Measurements from ENCODE around the gene VEGFB. TPM values are rescaled to one million over a fixed set of nuclear protein-coding genes. Genes with fewer than 3 reads are reported as not detected.
A peak's percentile ranks its signal among the peaks of the same experiment; 100 is the strongest.

The VEGFB gene
- total RNA-seq, 1 donor from 2014 or later = 46.9 TPM

GRCh38 chr11:64246871-64247728, 12.7 kb downstream of the VEGFB start, which contains the start of gene PPP1R14B:
PPP1R14B (minus strand) TSS chr11:64246943; CDS start chr11:64246673, 270 bp downstream.
- DNase-seq (ENCODE audit: low spot score) = peak; percentile 91

- DNase-seq (ENCODE audit: low spot score) = no peak
Observed at GRCh38 chr11:64247729-64248531, 13.5 kb downstream of the VEGFB start.

GRCh38 chr11:64248578-64248977, 14.2 kb downstream of the VEGFB start:
- no peak for DNase-seq (ENCODE audit: low spot score)

DNA sequence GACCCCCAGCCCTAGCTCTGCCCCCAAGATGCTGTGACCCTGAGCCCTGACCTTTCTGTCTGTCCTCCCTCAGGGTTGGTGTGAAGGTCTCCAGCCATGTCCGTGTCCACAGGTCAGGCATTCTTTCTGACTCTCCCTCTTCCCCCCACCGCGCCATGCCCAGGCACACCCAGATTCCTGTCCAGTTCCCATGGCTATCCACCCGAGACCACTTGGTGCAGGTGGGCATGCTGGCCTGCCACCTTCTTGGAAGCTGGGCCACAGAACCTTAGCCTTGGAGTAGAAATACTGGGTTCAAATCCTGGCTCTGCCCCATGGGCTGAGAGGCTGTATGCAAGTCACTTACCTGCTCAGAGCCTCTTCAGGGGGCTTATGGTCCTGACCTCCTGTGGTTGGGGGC, 14.7 kb downstream of the VEGFB start:
- DNase-seq (ENCODE audit: low spot score) = no peak

- DNase-seq (ENCODE audit: low spot score) = no peak
Observed at GRCh38 chr11:64249563-64250414, 15.4 kb downstream of the VEGFB start.

DNA sequence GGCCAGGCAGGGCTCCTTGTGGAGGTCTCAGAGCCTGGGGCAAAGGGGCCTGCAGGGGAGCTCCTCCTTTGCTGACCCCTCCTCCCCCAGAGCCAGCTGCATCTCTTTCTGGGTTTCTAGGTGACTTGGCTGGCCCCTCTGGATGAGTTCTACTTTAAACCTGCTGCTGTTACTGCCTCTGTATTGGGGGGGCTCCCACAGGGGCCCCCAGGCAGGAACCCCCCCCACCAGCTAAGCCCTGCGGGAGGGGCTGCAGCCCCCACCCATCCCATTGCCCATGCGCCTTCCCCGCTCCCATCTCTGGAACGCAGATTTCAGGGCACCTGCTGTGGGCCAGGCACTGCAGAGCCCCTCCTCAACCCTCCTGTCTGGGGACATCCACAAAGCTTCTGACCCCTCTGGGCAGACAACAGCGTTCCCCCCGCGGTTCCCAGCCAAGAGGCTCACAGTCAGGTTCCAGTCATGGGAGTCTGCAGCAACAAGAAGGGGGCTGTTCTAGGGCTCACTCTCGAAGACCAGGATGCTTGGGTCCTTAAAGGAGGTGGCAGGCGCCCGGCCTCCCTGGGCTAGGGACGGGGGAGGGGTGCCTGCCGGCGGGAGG, 16.1 kb downstream of the VEGFB start:
- DNase-seq (ENCODE audit: low spot score) = no peak

GRCh38 chr11:64251016-64251752, 16.8 kb downstream of the VEGFB start, which contains the start of gene PLCB3:
PLCB3 (plus strand) TSS chr11:64251530; CDS start chr11:64251650, 120 bp downstream.
- peak; percentile 49 for DNase-seq (ENCODE audit: low spot score)

GRCh38 chr11:64251753-64252002, 17.3 kb downstream of the VEGFB start:
- no peak for DNase-seq (ENCODE audit: low spot score)

DNA sequence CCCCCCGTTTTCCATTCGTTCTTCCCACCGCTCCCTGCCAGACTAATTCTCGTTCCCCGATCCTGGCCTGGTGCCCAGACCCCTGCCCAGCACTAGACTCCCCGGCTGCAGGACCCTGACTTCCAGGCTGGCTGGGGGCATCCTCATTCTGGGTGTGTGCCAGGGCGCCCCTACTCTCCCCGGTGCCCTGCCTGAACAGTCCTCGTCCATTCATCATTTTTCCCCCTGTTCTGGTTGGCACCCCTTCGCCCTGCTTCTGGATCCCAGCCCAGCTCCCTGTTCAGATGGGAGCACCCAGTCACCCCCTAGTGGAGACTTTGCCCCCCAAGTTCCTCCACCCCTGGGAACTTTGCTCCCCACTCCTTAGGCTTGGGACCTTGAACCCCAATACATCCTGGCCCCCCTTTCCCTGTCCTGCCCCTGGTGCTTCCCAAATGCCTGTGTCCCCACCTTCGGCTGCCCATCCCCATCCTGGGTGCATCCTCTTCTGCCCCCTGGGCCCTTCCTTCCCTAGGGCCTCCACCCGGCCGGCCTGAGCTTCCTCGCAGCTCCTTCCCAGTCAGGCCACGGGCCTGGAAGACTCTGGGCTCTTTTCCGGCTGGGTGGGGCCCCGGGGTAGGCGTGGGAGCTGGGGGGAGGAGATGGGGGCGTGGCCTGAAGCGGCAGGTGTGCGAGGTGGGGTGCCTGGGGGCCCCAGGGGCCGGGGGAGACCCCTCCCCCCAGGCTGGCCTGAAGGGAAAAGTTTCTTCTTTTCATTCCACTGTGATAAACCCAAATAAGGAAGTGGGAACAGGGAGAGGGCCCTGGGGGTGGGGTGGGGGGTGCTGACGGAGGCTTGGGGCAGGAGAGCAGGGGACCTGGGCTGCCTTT, 17.9 kb downstream of the VEGFB start:
- DNase-seq (ENCODE audit: low spot score) = peak; percentile 44

GRCh38 chr11:64253043-64253442, 18.7 kb downstream of the VEGFB start:
- no peak for DNase-seq (ENCODE audit: low spot score)

- no peak for DNase-seq (ENCODE audit: low spot score)
Observed at GRCh38 chr11:64253481-64253880, 19.1 kb downstream of the VEGFB start.

DNA sequence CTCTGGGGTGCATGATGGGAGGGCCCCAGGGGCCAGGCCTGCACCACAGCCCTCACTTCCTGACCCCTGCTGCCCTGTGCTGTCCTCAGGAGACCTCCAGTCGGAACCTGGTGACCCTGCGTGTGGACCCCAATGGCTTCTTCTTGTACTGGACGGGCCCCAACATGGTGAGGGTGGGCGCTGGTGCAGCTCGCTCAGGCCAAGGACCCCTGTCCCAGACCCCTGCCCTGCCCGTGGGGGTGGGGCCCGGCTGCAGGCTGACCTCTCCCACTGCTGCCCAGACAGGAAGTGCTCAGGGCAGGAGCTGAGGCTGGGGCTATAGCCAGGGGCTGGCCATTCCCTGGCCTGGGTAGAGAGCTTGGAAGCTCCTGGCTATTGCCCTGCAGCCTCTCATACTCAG, 19.9 kb downstream of the VEGFB start:
- DNase-seq (ENCODE audit: low spot score) = no peak

- DNase-seq (ENCODE audit: low spot score) = no peak
Observed at GRCh38 chr11:64255135-64256128, 21.0 kb downstream of the VEGFB start.

DNA sequence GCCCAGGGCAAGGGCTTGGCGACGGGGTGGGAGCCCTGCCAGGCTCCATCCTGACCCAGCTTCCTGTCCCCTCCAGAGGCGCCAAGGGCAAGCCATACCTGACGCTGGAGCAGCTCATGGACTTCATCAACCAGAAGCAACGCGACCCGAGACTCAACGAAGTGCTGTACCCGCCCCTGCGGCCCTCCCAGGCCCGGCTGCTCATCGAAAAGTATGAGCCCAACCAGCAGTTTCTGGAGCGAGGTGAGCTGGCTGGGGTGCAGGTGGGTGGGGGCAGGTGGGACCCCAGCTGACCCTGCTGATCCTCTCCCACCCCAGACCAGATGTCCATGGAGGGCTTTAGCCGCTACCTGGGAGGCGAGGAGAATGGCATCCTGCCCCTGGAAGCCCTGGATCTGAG, 21.9 kb downstream of the VEGFB start:
- no peak for DNase-seq (ENCODE audit: low spot score)

DNA sequence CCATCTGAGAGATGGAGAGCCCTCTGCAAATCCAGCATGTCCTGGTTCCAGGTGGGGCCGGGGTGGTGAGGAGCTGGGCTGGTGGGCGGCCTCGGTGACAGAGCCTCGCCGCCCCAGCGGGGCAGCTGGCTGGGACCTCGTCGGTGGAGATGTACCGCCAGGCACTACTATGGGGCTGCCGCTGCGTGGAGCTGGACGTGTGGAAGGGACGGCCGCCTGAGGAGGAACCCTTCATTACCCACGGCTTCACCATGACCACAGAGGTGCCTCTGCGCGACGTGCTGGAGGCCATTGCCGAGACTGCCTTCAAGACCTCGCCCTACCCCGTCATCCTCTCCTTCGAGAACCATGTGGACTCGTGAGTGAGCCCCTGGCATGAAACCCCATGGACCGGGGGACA, 24.0 kb downstream of the VEGFB start:
- DNase-seq (ENCODE audit: low spot score) = no peak

DNA sequence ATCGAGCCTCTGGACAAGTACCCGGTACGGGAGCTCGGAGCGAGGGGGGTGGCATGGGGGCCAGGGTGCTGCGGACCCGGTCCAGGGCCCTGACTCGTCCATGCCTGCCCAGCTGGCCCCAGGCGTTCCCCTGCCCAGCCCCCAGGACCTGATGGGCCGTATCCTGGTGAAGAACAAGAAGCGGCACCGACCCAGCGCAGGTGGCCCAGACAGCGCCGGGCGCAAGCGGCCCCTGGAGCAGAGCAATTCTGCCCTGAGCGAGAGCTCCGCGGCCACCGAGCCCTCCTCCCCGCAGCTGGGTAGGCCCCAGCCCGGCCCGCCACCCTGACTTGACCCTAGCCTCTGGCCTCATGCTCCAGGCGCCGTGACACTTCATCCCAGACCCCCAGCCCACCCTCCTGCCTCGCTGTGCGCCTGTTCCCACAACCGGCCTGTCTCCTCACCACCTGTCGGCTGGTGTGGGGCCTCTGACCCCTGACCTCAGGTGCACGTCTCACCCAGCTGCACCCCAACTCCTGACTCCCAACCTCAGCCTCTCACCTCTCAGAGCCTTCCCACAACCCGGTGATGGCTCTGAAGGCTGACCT, 24.7 kb downstream of the VEGFB start:
- DNase-seq (ENCODE audit: low spot score) = no peak

DNA sequence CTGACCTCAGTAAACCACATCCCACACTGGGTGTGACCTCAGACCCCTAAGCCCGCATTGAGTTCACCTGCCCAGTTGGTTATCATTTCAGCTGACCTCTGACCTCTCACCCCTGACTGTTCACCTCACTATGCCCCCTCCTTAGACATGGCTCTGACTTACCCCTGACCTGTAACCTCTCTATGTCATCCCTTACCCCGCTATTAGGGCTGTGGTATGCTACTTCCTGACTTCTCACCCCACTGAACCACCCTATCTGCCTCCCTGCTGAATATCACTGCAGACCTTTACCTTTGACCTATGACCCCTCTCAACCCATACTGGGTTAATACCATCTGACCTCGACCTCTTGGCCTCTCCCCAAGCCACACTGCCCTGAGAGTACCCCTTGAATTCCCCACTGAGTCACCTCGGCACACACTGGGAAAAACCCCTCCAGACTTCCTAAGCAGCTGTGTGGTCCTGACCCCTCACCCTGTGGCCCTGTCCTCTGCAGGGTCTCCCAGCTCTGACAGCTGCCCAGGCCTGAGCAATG, 25.2 kb downstream of the VEGFB start:
- DNase-seq (ENCODE audit: low spot score) = no peak
